HepG2 (cell line): ENCODE measurements around the gene VASN. TPM values are rescaled to one million over a fixed set of nuclear protein-coding genes. Genes with fewer than 3 reads are reported as not detected.

Experiments
- HIC2 ChIP-seq: sonication (generic); formaldehyde crosslinking; IDR thresholded peaks from 2 replicates; pipeline ENCODE4 v1.9.0; 2022; ENCODE audit warnings: low read depth, missing genetic modification reagents
- KLF9 ChIP-seq: IDR thresholded peaks from 2 replicates; pipeline ENCODE4 v1.6.1; 2016; ENCODE audit warnings: low read depth
- MAFG ChIP-seq: sonication (generic); formaldehyde crosslinking; IDR thresholded peaks from 2 replicates; pipeline ENCODE4 v1.5.1; 2020; ENCODE audit warnings: mild to moderate bottlenecking, missing genetic modification reagents
- POLR2G ChIP-seq: fragments of 200-400 bp; formaldehyde crosslinking; IDR thresholded peaks from 2 replicates; pipeline ENCODE4 v1.6.1; 2018; ENCODE audit warnings: mild to moderate bottlenecking, low read depth, low read length, moderate library complexity
- REXO4 ChIP-seq: sonication (generic); formaldehyde crosslinking; IDR thresholded peaks from 2 replicates; pipeline ENCODE4 v1.8.0; 2022; ENCODE audit warnings: missing genetic modification reagents, mild to moderate bottlenecking, borderline replicate concordance
- TFDP1 ChIP-seq: IDR thresholded peaks from 2 replicates; pipeline ENCODE4 v1.6.1; 2016; ENCODE audit warnings: missing compliant biosample characterization, missing genetic modification reagents, borderline replicate concordance
- WIZ ChIP-seq: sonication (generic); formaldehyde crosslinking; IDR thresholded peaks from 2 replicates; pipeline ENCODE4 v1.5.1; 2020; ENCODE audit warnings: mild to moderate bottlenecking, missing genetic modification reagents
- ZNF318 ChIP-seq: sonication (generic); formaldehyde crosslinking; IDR thresholded peaks from 2 replicates; pipeline ENCODE4 v1.4.0; 2020; ENCODE audit warnings: mild to moderate bottlenecking, missing genetic modification reagents
- ZNF552 ChIP-seq: sonication (generic); formaldehyde crosslinking; IDR thresholded peaks from 2 replicates; pipeline ENCODE4 v1.9.0; 2022; ENCODE audit warnings: missing genetic modification reagents, mild to moderate bottlenecking, borderline replicate concordance
- ZNF570 ChIP-seq: sonication (generic); formaldehyde crosslinking; IDR thresholded peaks from 2 replicates; pipeline ENCODE4 v1.4.0; 2020; ENCODE audit warnings: mild to moderate bottlenecking, missing genetic modification reagents, borderline replicate concordance
- ZNF672 ChIP-seq: sonication (generic); formaldehyde crosslinking; IDR thresholded peaks from 2 replicates; pipeline ENCODE4 v1.8.1; 2022; ENCODE audit warnings: missing genetic modification reagents
- ZNF704 ChIP-seq: sonication (generic); formaldehyde crosslinking; IDR thresholded peaks from 2 replicates; pipeline ENCODE4 v1.8.1; 2023; ENCODE audit warnings: mild to moderate bottlenecking, inconsistent platforms, moderate library complexity, missing genetic modification reagents, borderline replicate concordance
- ZNF784 ChIP-seq: sonication (generic); formaldehyde crosslinking; IDR thresholded peaks from 2 replicates; pipeline ENCODE4 v1.5.1; 2020; ENCODE audit warnings: missing genetic modification reagents, mild to moderate bottlenecking, borderline replicate concordance
- polyA plus RNA-seq, 8 experiments: library from polyadenylated mRNA; depleted of rRNA in 3 of 8; stranded (reverse) in 7 of 8; unstranded in 1 of 8; fragments of >200 nt; fragmentation: Illumina TruSeq in 4 of 8; extraction: Trizol in 4 of 8; gene quantifications; 2 replicates each; pipeline versions ENCODE4 v1.2.1 to v1.2.3, GENCODE V29; 2011 to 2016; ENCODE audit warnings: low read depth in 4 of 8, missing spikeins in 1 of 8, mixed read lengths in 1 of 8; ENCODE audit not compliant: insufficient read depth in 1 of 8
- total RNA-seq, 5 experiments: library from RNA; depleted of rRNA; stranded (reverse); fragments of >200 nt; fragmentation: Illumina TruSeq; extraction: Trizol; gene quantifications; 2 replicates each; pipeline ENCODE4 v1.2.3, GENCODE V29; 2016; ENCODE audit warnings: low read depth in 1 of 5

Gene VASN
- total and polyA plus RNA-seq, 2 of the 13 experiments (the other 11 are each of a cell fraction or from before 2014, with no cell fraction given) = 8.4 to 18.2 TPM

GRCh38 chr16:4336701-4337539, 34.7 kb upstream of the VASN start (continued):
- TF ChIP-seq ZNF318 (CRISPR knock-in tag) (no peak), REXO4 (CRISPR knock-in tag) (no peak), ZNF552 (CRISPR knock-in tag) (no peak), TFDP1 (CRISPR knock-in tag) (no peak), POLR2G (peak; percentile 37; the same call in 1 of the 2 replicates), ZNF704 (CRISPR knock-in tag) (no peak), ZNF570 (no peak), KLF9 (CRISPR knock-in tag) (no peak), MAFG (CRISPR knock-in tag) (no peak), WIZ (CRISPR knock-in tag) (no peak), ZNF784 (CRISPR knock-in tag) (no peak), ZNF672 (CRISPR knock-in tag) (no peak), HIC2 (no peak)
